OCI-LY7 (cell line): ENCODE results near the gene FSCB. TPM values are rescaled to one million over a fixed set of nuclear protein-coding genes. Genes with fewer than 3 reads are reported as not detected.

Experiments
- BruUV-seq: library from RNA; stranded (reverse); fragments of 400-500 nt; replicated peaks from 2 replicates; lab custom pipeline; 2021; lab: Mats Ljungman, UMichigan
- CTCF ChIA-PET: fragments of 300-600 bp; sonication (Branson Sonifier 250); formaldehyde crosslinking; loops from one replicate; lab custom pipeline; 2022; ENCODE audit warnings: antibody characterized with exemption; ENCODE audit not compliant: unreplicated experiment; lab: Charles Lee
- POLR2A ChIA-PET: fragments of 300-600 bp; sonication (Branson Sonifier 250); formaldehyde crosslinking; loops from one replicate; lab custom pipeline; 2022; ENCODE audit warnings: antibody characterized with exemption; lab: Charles Lee
- DNase-seq: peaks from one replicate; pipeline ENCODE4 v3.0.0-alpha.2; 2015; ENCODE audit warnings: low spot score
- H2AFZ ChIP-seq: fragments of 200-600 bp; sonication (generic), shearing (Covaris generic); 2 replicates; pipeline ENCODE4 v1.6.1; 2014; ENCODE audit warnings: mild to moderate bottlenecking, antibody characterized with exemption, low read length, moderate library complexity
- H3K27ac ChIP-seq: fragments of 200-600 bp; sonication (generic); 2 replicates; pipeline ENCODE4 v1.5.1; 2014; ENCODE audit warnings: mixed run types, low read depth, mild to moderate bottlenecking, moderate library complexity, low read length, inconsistent platforms; ENCODE audit not compliant: poor library complexity, severe bottlenecking
- H3K36me3 ChIP-seq: fragments of 200-600 bp; sonication (generic); 2 replicates; pipeline ENCODE4 v1.6.1; 2014; ENCODE audit warnings: mild to moderate bottlenecking, antibody characterized with exemption, low read length, moderate library complexity, mixed read lengths; ENCODE audit not compliant: insufficient read depth
- H3K4me1 ChIP-seq: fragments of 200-600 bp; sonication (generic); 2 replicates; pipeline ENCODE4 v1.5.1; 2014; ENCODE audit warnings: mild to moderate bottlenecking, low read length; ENCODE audit not compliant: insufficient read depth, poor library complexity, severe bottlenecking
- H3K4me2 ChIP-seq: fragments of 200-600 bp; sonication (generic); 2 replicates; pipeline ENCODE4 v1.6.1; 2014; ENCODE audit warnings: mild to moderate bottlenecking, low read length
- H3K4me3 ChIP-seq: fragments of 200-600 bp; sonication (generic); 2 replicates; pipeline ENCODE4 v1.5.1; 2014; ENCODE audit warnings: mild to moderate bottlenecking, low read depth, low read length; ENCODE audit not compliant: poor library complexity, severe bottlenecking
- H3K79me2 ChIP-seq: fragments of 200-600 bp; sonication (generic); 2 replicates; pipeline ENCODE4 v1.6.1; 2016; ENCODE audit warnings: low read depth, mild to moderate bottlenecking, low read length, moderate library complexity, mixed read lengths; ENCODE audit not compliant: insufficient read depth
- H3K9me2 ChIP-seq: fragments of 200-600 bp; sonication (generic); 2 replicates; pipeline ENCODE4 v1.6.1; 2016; ENCODE audit warnings: mild to moderate bottlenecking, low read length, mixed read lengths; ENCODE audit not compliant: insufficient read depth
- H3K9me3 ChIP-seq: fragments of 200-600 bp; sonication (generic); 2 replicates; pipeline ENCODE4 v1.6.1; 2014; ENCODE audit warnings: mild to moderate bottlenecking, mixed run types, low read length, mixed read lengths
- H4K20me1 ChIP-seq: fragments of 200-600 bp; sonication (generic); 2 replicates; pipeline ENCODE4 v1.6.1; 2014; ENCODE audit warnings: mild to moderate bottlenecking, antibody characterized with exemption, low read length, moderate library complexity, mixed read lengths; ENCODE audit not compliant: insufficient read depth
- EZH2phosphoT487 ChIP-seq: fragments of 200-600 bp; sonication (generic); IDR thresholded peaks from 2 replicates; pipeline ENCODE4 v1.6.1; 2018; ENCODE audit warnings: low read depth, borderline replicate concordance, mild to moderate bottlenecking, mixed run types, antibody characterized with exemption, low read length, moderate library complexity, mixed read lengths
- intact Hi-C: fragments of 100-400 bp; cut with micrococcal nuclease; formaldehyde crosslinking; loops from one replicate; pipeline ENCODE4 v1.10.0; 2022; ENCODE audit not compliant: unreplicated experiment
- total RNA-seq, 2 experiments: library from RNA; depleted of rRNA in 1 of 2; stranded (reverse); fragments of >200 nt in 1 of 2; shearing (Covaris generic) in 1 of 2; gene quantifications; 2 replicates each; pipeline ENCODE4 v1.2.3, GENCODE V29; 2014 to 2022
- TF ChIP-seq, protein P1 (sequence below): fragments of 200-600 bp; sonication (generic); conservative IDR thresholded peaks from 2 replicates; pipeline ENCODE4 v1.5.1; 2014; ENCODE audit warnings: mild to moderate bottlenecking, antibody characterized with exemption, low read length, moderate library complexity, mixed read lengths

Gene FSCB
- total RNA-seq, 2 experiments from 2014 or later: not detected

DNA sequence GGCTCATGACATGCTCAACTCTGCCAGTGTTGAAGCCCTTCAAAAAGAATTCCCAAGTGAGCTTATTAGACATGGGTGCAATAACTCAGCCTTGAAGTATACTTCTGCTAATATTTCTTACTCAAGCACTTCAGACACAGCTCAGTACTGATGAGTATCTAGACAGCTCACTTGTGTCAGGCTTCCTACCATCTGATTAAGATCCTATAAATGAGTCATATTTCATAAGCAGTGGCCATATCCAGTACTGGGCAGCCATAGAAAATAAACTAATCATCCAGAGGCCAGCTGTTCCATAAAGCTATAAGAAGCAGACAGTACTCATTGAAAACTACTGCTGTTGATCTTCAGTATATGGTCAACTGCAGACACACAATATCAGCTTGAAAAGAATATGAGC, 12.9 kb downstream of the FSCB start:
- Histone ChIP-seq H3K27ac (no peak overlapping the region), H2AFZ (no peak overlapping the region), H3K4me2 (no peak overlapping the region), H3K9me2 (no peaks in the 10 kb centered on the region), H3K36me3 (no peaks in the 10 kb centered on the region), H4K20me1 (no peaks in the 10 kb centered on the region), H3K79me2 (no peaks in the 10 kb centered on the region), H3K4me1 (no peaks in the 10 kb centered on the region), H3K4me3 (no peak overlapping the region), H3K9me3 (no peaks in the 10 kb centered on the region)
- CTCF ChIA-PET: no interaction called here
- POLR2A ChIA-PET: no interaction called here
- intact Hi-C loops: no loop called here
- no TSS peak for BruUV-seq
- TF ChIP-seq, protein P1, sequence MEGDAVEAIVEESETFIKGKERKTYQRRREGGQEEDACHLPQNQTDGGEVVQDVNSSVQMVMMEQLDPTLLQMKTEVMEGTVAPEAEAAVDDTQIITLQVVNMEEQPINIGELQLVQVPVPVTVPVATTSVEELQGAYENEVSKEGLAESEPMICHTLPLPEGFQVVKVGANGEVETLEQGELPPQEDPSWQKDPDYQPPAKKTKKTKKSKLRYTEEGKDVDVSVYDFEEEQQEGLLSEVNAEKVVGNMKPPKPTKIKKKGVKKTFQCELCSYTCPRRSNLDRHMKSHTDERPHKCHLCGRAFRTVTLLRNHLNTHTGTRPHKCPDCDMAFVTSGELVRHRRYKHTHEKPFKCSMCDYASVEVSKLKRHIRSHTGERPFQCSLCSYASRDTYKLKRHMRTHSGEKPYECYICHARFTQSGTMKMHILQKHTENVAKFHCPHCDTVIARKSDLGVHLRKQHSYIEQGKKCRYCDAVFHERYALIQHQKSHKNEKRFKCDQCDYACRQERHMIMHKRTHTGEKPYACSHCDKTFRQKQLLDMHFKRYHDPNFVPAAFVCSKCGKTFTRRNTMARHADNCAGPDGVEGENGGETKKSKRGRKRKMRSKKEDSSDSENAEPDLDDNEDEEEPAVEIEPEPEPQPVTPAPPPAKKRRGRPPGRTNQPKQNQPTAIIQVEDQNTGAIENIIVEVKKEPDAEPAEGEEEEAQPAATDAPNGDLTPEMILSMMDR: no peak
- no peak for TF ChIP-seq EZH2phosphoT487
- no peak for DNase-seq

DNA sequence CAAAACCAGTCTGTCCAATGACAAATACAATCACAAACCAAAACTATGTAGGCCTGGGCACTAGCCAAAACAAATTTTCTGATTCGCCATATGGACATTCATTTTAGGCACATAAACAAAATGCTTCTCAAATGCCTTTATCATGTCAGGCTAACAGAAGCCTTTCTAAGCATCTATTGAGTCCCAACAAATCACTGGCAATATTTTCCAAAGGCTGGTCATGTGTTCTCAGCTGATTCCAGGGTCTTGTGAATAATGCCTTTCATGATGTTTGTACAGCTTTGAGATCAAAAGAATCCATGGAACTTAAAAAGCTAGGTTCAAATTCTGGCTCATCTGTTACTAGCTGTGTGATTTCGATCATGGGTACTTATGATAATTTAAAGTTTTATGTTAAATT, 16.1 kb downstream of the FSCB start:
- Histone ChIP-seq H3K36me3 (no peaks in the 10 kb centered on the region), H3K4me2 (no peak overlapping the region), H4K20me1 (no peaks in the 10 kb centered on the region), H2AFZ (no peak overlapping the region), H3K9me2 (no peaks in the 10 kb centered on the region), H3K9me3 (no peaks in the 10 kb centered on the region), H3K4me3 (no peak overlapping the region), H3K4me1 (no peaks in the 10 kb centered on the region), H3K27ac (no peak overlapping the region), H3K79me2 (no peaks in the 10 kb centered on the region)
- no TSS peak for BruUV-seq
- CTCF ChIA-PET: no interaction called here
- no peak for DNase-seq
- POLR2A ChIA-PET: no interaction called here
- intact Hi-C loops: no loop called here
- TF ChIP-seq EZH2phosphoT487: no peak
- TF ChIP-seq, protein P1: no peak

DNA sequence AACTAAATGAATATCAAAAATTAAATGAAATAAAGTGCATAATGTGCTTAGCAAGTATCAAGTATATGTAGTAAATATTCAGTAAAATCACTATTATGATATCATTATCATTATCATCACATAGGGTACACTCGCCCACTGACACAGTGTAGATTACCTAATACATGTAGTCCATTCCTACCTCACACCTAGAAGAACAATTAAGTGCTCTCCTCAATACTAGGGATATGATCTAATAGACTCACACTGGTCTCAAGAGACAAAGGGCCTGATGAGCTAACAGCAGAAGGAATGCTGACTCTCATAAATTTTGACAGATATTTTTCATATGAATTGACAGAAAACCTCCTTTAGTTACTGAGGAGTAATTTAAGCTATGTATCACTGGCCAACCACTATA, 29.1 kb downstream of the FSCB start:
- BruUV-seq: no TSS peak
- H4K20me1 ChIP-seq: no peaks in the 10 kb centered on the region
- intact Hi-C loops: no loop called here
- no peak overlapping the region for H3K4me3 ChIP-seq
- H3K9me2 ChIP-seq: no peaks in the 10 kb centered on the region
- no peak for DNase-seq
- POLR2A ChIA-PET: interaction anchor here (0.7 kb wide), 1 partner anchor 131 kb away, joined by 3 read pairs; no protein-coding TSS in a partner anchor
- H3K79me2 ChIP-seq: no peaks in the 10 kb centered on the region
- H3K36me3 ChIP-seq: no peaks in the 10 kb centered on the region
- CTCF ChIA-PET: no interaction called here
- H2AFZ ChIP-seq: no peak overlapping the region
- TF ChIP-seq, protein P1: no peak
- no peak for TF ChIP-seq EZH2phosphoT487
- H3K27ac ChIP-seq: no peak overlapping the region
- H3K4me2 ChIP-seq: no peak overlapping the region
- no peaks in the 10 kb centered on the region for H3K9me3 ChIP-seq
- no peaks in the 10 kb centered on the region for H3K4me1 ChIP-seq
